AG04450 (cell line): ENCODE measurements around the gene ZFR2. TPM values are rescaled to one million over a fixed set of nuclear protein-coding genes. Genes with fewer than 3 reads are reported as not detected.

Experiments
- CTCF ChIA-PET: fragments of 300-600, 350-600 bp; formaldehyde crosslinking; extraction: SDS; loops from one replicate; lab custom pipeline; 2022; ENCODE audit warnings: antibody characterized with exemption, inconsistent platforms; lab: Charles Lee
- POLR2A ChIA-PET: fragments of 350-600 bp; formaldehyde crosslinking; extraction: SDS; loops from one replicate; lab custom pipeline; 2021; ENCODE audit warnings: antibody characterized with exemption, inconsistent platforms; lab: Yijun Ruan, JAX
- DNase-seq: peaks from one replicate; pipeline ENCODE4 v3.0.0-alpha.2; 2011; ENCODE audit warnings: low read depth, low spot score
- H3K27ac ChIP-seq: one replicate; pipeline ENCODE4 v1.5.1; 2012; ENCODE audit warnings: low read depth, low read length, control low read depth
- H3K27me3 ChIP-seq: one replicate; pipeline ENCODE4 v1.6.0; 2012; ENCODE audit warnings: low read length; ENCODE audit not compliant: control insufficient read depth, insufficient read depth
- H3K4me3 ChIP-seq: 2 replicates; pipeline ENCODE4 v1.5.1; 2011; ENCODE audit warnings: mild to moderate bottlenecking, low read depth, low read length, control low read depth
- H3K9me3 ChIP-seq: 2 replicates; pipeline ENCODE4 v1.5.1; 2012; ENCODE audit warnings: low read length; ENCODE audit not compliant: control insufficient read depth, insufficient read depth
- CTCF ChIP-seq: IDR thresholded peaks from 2 replicates; pipeline ENCODE4 v1.5.1; 2011; ENCODE audit warnings: low read depth, low read length, control low read depth, inconsistent platforms
- polyA minus RNA-seq: library from RNA; depleted of rRNA, polyadenylated mRNA; stranded (reverse); fragments of >200 nt; gene quantifications from 2 replicates; pipeline ENCODE4 v1.2.3, GENCODE V29; 2011; rRNA and poly(A)+ RNA removed
- polyA plus RNA-seq: library from polyadenylated mRNA; depleted of rRNA; stranded (reverse); fragments of >200 nt; gene quantifications from 2 replicates; pipeline ENCODE4 v1.2.3, GENCODE V29; 2011; rRNA removed

ZFR2 gene
- not detected in 2 replicates for polyA plus RNA-seq
- not detected in 2 replicates for polyA minus RNA-seq

- no peak within 1 kb of the TSS for H3K27ac ChIP-seq
- H3K4me3 ChIP-seq = no peak within 1 kb of the TSS
- H3K27me3 ChIP-seq = peaks cover 34% of the 10 kb centered on the region
- peaks cover 7% of the 10 kb centered on the region for H3K9me3 ChIP-seq
- CTCF ChIA-PET = no interaction called here
- no peak for DNase-seq
- POLR2A ChIA-PET = no interaction called here
- TF ChIP-seq CTCF = no peak
Measured at GRCh38 chr19:3868770-3869456, at the start of gene ZFR2. ZFR2 (minus strand) TSS chr19:3869038; CDS start chr19:3869017, 21 bp downstream.

GRCh38 chr19:3916033-3916432 is 47.2 kb upstream of the ZFR2 start:
- ChIA-PET POLR2A (no interaction called here), CTCF (no interaction called here)
- Histone ChIP-seq H3K9me3 (peaks cover 6% of the 10 kb centered on the region), H3K27ac (no peak overlapping the region), H3K27me3 (no peaks in the 10 kb centered on the region), H3K4me3 (no peak overlapping the region)
- TF ChIP-seq CTCF = no peak
- no peak for DNase-seq

GRCh38 chr19:3914199-3914598 is 45.4 kb upstream of the ZFR2 start:
- H3K4me3 ChIP-seq = no peak overlapping the region
- H3K9me3 ChIP-seq = peaks cover 16% of the 10 kb centered on the region
- CTCF ChIA-PET = no interaction called here
- TF ChIP-seq CTCF = no peak
- no peak for DNase-seq
- peaks cover 2% of the 10 kb centered on the region for H3K27me3 ChIP-seq
- POLR2A ChIA-PET = no interaction called here
- no peak overlapping the region for H3K27ac ChIP-seq

GRCh38 chr19:3910105-3910504 is 41.3 kb upstream of the ZFR2 start:
- Histone ChIP-seq H3K27me3 (peaks cover 2% of the 10 kb centered on the region), H3K9me3 (peaks cover 21% of the 10 kb centered on the region), H3K27ac (no peak overlapping the region), H3K4me3 (no peak overlapping the region)
- CTCF ChIA-PET = no interaction called here
- POLR2A ChIA-PET = no interaction called here
- no peak for TF ChIP-seq CTCF
- DNase-seq = no peak

GRCh38 chr19:3908266-3909054 is 39.6 kb upstream of the ZFR2 start:
- ChIA-PET CTCF (no interaction called here), POLR2A (no interaction called here)
- H3K4me3 ChIP-seq = no peak overlapping the region
- peaks cover 2% of the 10 kb centered on the region for H3K27me3 ChIP-seq
- no peak for TF ChIP-seq CTCF
- H3K9me3 ChIP-seq = peaks cover 21% of the 10 kb centered on the region
- H3K27ac ChIP-seq = no peak overlapping the region
- DNase-seq = no peak
